Liver (tissue), 9 donors: ENCODE results near the gene SRSF4. TPM values are rescaled to one million over a fixed set of nuclear protein-coding genes. Genes with fewer than 3 reads are reported as not detected.

Source experiments
- DNase-seq: peaks from one replicate; pipeline ENCODE4 v3.0.0-alpha.2; 2017; ENCODE audit warnings: low spot score
- H3K27ac ChIP-seq, 2 donors: one replicate each; pipeline ENCODE4 v1.7.0; 2013; ENCODE audit warnings: inconsistent platforms in 2 of 2, low read length in 2 of 2, control low read depth in 1 of 2, low read depth in 1 of 2, mild to moderate bottlenecking in 1 of 2
- H3K27me3 ChIP-seq, 4 donors: one replicate each; pipeline versions ENCODE4 v1.6.1 to v1.7.0; 2013; ENCODE audit warnings: low read length in 3 of 4, inconsistent platforms in 1 of 4, mild to moderate bottlenecking in 1 of 4, moderate library complexity in 1 of 4; ENCODE audit not compliant: control insufficient read depth in 4 of 4, insufficient read depth in 4 of 4
- H3K36me3 ChIP-seq, 4 donors: one replicate each; pipeline versions ENCODE4 v1.6.1 to v1.7.0; 2013; ENCODE audit warnings: low read length in 3 of 4, mild to moderate bottlenecking in 3 of 4, low read depth in 1 of 4, moderate library complexity in 1 of 4; ENCODE audit not compliant: control insufficient read depth in 4 of 4, insufficient read depth in 3 of 4
- H3K4me1 ChIP-seq, 4 donors: one replicate each; pipeline versions ENCODE4 v1.6.1 to v1.7.0; 2013; ENCODE audit warnings: low read length in 3 of 4, mild to moderate bottlenecking in 3 of 4, moderate library complexity in 1 of 4; ENCODE audit not compliant: control insufficient read depth in 4 of 4, insufficient read depth in 4 of 4
- H3K4me3 ChIP-seq, 3 donors: one replicate each; pipeline versions ENCODE4 v1.6.1 to v1.7.0; 2013; ENCODE audit warnings: low read length in 3 of 3, control low read depth in 1 of 3, low read depth in 1 of 3, mild to moderate bottlenecking in 1 of 3
- H3K9ac ChIP-seq, 2 donors: one replicate each; pipeline ENCODE4 v1.7.0; 2013; ENCODE audit warnings: low read length in 2 of 2, mild to moderate bottlenecking in 2 of 2, moderate library complexity in 2 of 2, control low read depth in 1 of 2, low read depth in 1 of 2
- H3K9me3 ChIP-seq, 4 donors: one replicate each; pipeline versions ENCODE4 v1.6.1 to v1.7.0; 2013; ENCODE audit warnings: low read length in 3 of 4; ENCODE audit not compliant: control insufficient read depth in 4 of 4
- EGR1 ChIP-seq, 2 donors: IDR thresholded peaks; 2 replicates each; pipeline ENCODE4 v1.6.1; 2016 to 2018; ENCODE audit warnings: antibody characterized with exemption in 2 of 2, low read depth in 2 of 2
- FOXA1 ChIP-seq: IDR thresholded peaks from 2 replicates; pipeline ENCODE4 v1.6.1; 2016; ENCODE audit warnings: antibody characterized with exemption
- FOXA2 ChIP-seq: IDR thresholded peaks from 2 replicates; pipeline ENCODE4 v1.6.1; 2016; ENCODE audit warnings: antibody characterized with exemption
- GABPA ChIP-seq, 2 donors: IDR thresholded peaks in 1 of 2; conservative IDR thresholded peaks in 1 of 2; 2 replicates each; pipeline ENCODE4 v1.6.1; 2016; ENCODE audit warnings: antibody characterized with exemption in 2 of 2, mild to moderate bottlenecking in 1 of 2, moderate library complexity in 1 of 2
- HNF4A ChIP-seq, 2 donors: conservative IDR thresholded peaks; 2 replicates each; pipeline ENCODE4 v1.6.1; 2016; ENCODE audit warnings: antibody characterized with exemption in 2 of 2, mild to moderate bottlenecking in 2 of 2
- HNF4G ChIP-seq: IDR thresholded peaks from 2 replicates; pipeline ENCODE4 v1.6.1; 2016; ENCODE audit warnings: antibody characterized with exemption
- JUND ChIP-seq, 2 donors: IDR thresholded peaks; 2 replicates each; pipeline ENCODE4 v1.6.1; 2016; ENCODE audit warnings: antibody characterized with exemption in 2 of 2
- NR2F2 ChIP-seq: IDR thresholded peaks from 2 replicates; pipeline ENCODE4 v1.6.1; 2016; ENCODE audit warnings: antibody characterized with exemption
- RAD21 ChIP-seq, 2 donors: IDR thresholded peaks; 2 replicates each; pipeline ENCODE4 v1.6.1; 2016; ENCODE audit warnings: antibody characterized with exemption in 2 of 2, mild to moderate bottlenecking in 2 of 2
- RXRA ChIP-seq, 2 donors: IDR thresholded peaks; 2 replicates each; pipeline ENCODE4 v1.6.1; 2017 to 2018; ENCODE audit warnings: antibody characterized with exemption in 2 of 2, mild to moderate bottlenecking in 1 of 2
- SP1 ChIP-seq: IDR thresholded peaks from 2 replicates; pipeline ENCODE4 v1.6.1; 2018; ENCODE audit warnings: antibody characterized with exemption, mild to moderate bottlenecking
- TAF1 ChIP-seq: conservative IDR thresholded peaks from 2 replicates; pipeline ENCODE4 v1.6.1; 2016; ENCODE audit warnings: antibody characterized with exemption, mild to moderate bottlenecking
- YY1 ChIP-seq: IDR thresholded peaks from 2 replicates; pipeline ENCODE4 v1.6.1; 2016; ENCODE audit warnings: antibody characterized with exemption, mild to moderate bottlenecking
- WGBS: extraction: QIAGEN DNeasy Blood & Tissue Kit; methylation state at CpG from one replicate; pipeline ENCODE4 v1.1.7; 2013; 5-methylcytosine and 5-hydroxymethylcytosine counted together
- polyA plus RNA-seq, 2 donors: library from polyadenylated mRNA; stranded (reverse) in 1 of 2; unstranded in 1 of 2; fragments of 200-250 nt in 1 of 2; fragments of >200 nt in 1 of 2; fragmentation: Nextera tagmentation in 1 of 2; extraction: Ambion mirVana in 1 of 2; gene quantifications; one replicate each; pipeline versions ENCODE4 v1.2.1 to v1.2.3, GENCODE V29; 2013 to 2015
- total RNA-seq, 2 donors: library from RNA; depleted of rRNA; stranded (reverse); fragments of >200 nt; gene quantifications; one replicate each; pipeline ENCODE4 v1.2.3, GENCODE V29; 2014
- TF ChIP-seq, protein P1 (sequence below): IDR thresholded peaks from 2 replicates; pipeline ENCODE4 v1.6.1; 2016; ENCODE audit warnings: antibody characterized with exemption
- TF ChIP-seq, protein P2 (sequence below): IDR thresholded peaks from 2 replicates; pipeline ENCODE4 v1.6.1; 2016; ENCODE audit warnings: antibody characterized with exemption
- TF ChIP-seq, protein P3 (sequence below): IDR thresholded peaks from 2 replicates; pipeline ENCODE4 v1.6.1; 2016; ENCODE audit warnings: antibody characterized with exemption
- TF ChIP-seq, protein P4 (sequence below): fragments of 150-350 bp; IDR thresholded peaks from 2 replicates; pipeline ENCODE4 v1.5.1; 2017; ENCODE audit warnings: improper control_type of control experiment, low read depth, low read length; ENCODE audit not compliant: missing input control
- TF ChIP-seq, protein P5 (sequence below): IDR thresholded peaks from 2 replicates; pipeline ENCODE4 v1.6.1; 2016; ENCODE audit warnings: antibody characterized with exemption, mild to moderate bottlenecking
- donor health status: healthy.
- donor health status: healthy.
- donor health status: healthy.
- donor health status: healthy.
- donor health status: healthy.

The SRSF4 gene
- 10 to 100 TPM; 26.3 to 45.8 TPM for total RNA-seq
- polyA plus RNA-seq: 10 to 100 TPM; 24.0 to 34.1 TPM

DNA sequence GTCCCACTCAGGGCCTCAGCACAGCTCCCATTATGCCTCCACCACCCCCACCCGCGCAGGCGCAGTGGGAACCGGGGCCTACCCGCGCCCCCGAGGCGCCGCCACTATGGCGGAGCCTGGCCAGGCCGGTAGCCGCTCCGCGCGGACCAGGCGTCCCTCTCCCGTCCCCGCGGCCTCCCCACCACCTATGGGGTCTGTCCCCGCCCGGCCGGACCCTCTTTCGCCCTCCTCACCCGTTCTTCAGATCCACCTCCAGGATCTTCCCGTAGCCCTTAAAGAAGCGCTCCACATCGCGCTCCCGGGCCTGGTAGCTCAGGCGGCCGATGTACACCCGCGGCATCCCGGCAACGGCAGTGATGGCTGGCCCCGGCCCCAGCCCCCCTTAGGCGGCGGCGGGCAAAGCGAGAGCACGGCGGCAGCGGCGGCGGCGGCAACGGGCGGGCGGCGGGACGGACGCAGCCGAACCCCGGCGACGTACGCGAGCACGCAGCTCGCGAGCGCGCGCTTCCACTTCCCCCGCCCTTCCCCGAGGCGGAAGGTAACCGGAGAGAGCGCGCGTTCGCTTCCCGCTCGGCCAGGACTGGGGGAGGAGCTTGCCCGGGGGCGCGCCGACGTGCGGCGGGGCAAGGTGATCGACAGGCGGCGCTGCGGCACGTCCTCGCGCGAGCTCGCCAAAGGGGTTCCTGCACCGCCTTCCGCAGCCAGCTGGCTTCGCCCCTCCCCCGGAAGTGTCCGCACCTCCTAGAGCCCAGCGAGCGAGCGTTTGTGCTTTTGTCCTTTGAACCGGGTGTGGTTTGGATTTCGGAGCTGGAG is at the start of gene SRSF4:
Gene SRSF4 (minus strand): TSS at position 488 of the 813 bp plus-strand sequence. CDS start 148 bp downstream, at position 340.
- WGBS: under 1% methylated on average over 100 of the region's 100 CpGs
- H3K36me3 ChIP-seq: peaks cover 0 to 2% (median 0%) of the 10 kb centered on the region in 4 donors
- H3K27me3 ChIP-seq: no peaks in the 10 kb centered on the region
- peak within 1 kb of the TSS; percentile 99 for H3K9ac ChIP-seq
- H3K9me3 ChIP-seq: no peaks in the 10 kb centered on the region
- peak within 1 kb of the TSS; percentile 100 for H3K27ac ChIP-seq
- peak; percentile 99 for DNase-seq
- H3K4me1 ChIP-seq: peaks cover 14 to 52% (median 37%) of the 10 kb centered on the region in 4 donors
- TF ChIP-seq NR2F2: no peak
- TF ChIP-seq EGR1 (IDR thresholded peaks at IDR 0.05; ENCODE audit: low read depth in 2 of 2): peak in 1 of 2 donors; percentile 87
- TF ChIP-seq, protein P1, sequence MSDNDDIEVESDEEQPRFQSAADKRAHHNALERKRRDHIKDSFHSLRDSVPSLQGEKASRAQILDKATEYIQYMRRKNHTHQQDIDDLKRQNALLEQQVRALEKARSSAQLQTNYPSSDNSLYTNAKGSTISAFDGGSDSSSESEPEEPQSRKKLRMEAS: peak; percentile 71
- TF ChIP-seq YY1: peak; percentile 86
- TF ChIP-seq, protein P2, sequence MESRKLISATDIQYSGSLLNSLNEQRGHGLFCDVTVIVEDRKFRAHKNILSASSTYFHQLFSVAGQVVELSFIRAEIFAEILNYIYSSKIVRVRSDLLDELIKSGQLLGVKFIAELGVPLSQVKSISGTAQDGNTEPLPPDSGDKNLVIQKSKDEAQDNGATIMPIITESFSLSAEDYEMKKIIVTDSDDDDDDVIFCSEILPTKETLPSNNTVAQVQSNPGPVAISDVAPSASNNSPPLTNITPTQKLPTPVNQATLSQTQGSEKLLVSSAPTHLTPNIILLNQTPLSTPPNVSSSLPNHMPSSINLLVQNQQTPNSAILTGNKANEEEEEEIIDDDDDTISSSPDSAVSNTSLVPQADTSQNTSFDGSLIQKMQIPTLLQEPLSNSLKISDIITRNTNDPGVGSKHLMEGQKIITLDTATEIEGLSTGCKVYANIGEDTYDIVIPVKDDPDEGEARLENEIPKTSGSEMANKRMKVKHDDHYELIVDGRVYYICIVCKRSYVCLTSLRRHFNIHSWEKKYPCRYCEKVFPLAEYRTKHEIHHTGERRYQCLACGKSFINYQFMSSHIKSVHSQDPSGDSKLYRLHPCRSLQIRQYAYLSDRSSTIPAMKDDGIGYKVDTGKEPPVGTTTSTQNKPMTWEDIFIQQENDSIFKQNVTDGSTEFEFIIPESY: peak; percentile 93
- TF ChIP-seq JUND (IDR thresholded peaks at IDR 0.05): peak in 1 of 2 donors; percentile 74
- TF ChIP-seq RXRA (IDR thresholded peaks at IDR 0.05): peak; percentile 73 to 77
- TF ChIP-seq HNF4A (conservative IDR thresholded peaks at IDR 0.05): peak; percentile 91 to 97
- peak; percentile 19 for TF ChIP-seq FOXA1
- TF ChIP-seq SP1: peak; percentile 95
- TF ChIP-seq, protein P3, sequence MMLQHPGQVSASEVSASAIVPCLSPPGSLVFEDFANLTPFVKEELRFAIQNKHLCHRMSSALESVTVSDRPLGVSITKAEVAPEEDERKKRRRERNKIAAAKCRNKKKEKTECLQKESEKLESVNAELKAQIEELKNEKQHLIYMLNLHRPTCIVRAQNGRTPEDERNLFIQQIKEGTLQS: no peak
- TF ChIP-seq HNF4G: peak; percentile 81
- no peak for TF ChIP-seq TAF1
- TF ChIP-seq FOXA2: peak; percentile 58
- TF ChIP-seq, protein P4, sequence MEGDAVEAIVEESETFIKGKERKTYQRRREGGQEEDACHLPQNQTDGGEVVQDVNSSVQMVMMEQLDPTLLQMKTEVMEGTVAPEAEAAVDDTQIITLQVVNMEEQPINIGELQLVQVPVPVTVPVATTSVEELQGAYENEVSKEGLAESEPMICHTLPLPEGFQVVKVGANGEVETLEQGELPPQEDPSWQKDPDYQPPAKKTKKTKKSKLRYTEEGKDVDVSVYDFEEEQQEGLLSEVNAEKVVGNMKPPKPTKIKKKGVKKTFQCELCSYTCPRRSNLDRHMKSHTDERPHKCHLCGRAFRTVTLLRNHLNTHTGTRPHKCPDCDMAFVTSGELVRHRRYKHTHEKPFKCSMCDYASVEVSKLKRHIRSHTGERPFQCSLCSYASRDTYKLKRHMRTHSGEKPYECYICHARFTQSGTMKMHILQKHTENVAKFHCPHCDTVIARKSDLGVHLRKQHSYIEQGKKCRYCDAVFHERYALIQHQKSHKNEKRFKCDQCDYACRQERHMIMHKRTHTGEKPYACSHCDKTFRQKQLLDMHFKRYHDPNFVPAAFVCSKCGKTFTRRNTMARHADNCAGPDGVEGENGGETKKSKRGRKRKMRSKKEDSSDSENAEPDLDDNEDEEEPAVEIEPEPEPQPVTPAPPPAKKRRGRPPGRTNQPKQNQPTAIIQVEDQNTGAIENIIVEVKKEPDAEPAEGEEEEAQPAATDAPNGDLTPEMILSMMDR: peak; percentile 75
- TF ChIP-seq, protein P5, sequence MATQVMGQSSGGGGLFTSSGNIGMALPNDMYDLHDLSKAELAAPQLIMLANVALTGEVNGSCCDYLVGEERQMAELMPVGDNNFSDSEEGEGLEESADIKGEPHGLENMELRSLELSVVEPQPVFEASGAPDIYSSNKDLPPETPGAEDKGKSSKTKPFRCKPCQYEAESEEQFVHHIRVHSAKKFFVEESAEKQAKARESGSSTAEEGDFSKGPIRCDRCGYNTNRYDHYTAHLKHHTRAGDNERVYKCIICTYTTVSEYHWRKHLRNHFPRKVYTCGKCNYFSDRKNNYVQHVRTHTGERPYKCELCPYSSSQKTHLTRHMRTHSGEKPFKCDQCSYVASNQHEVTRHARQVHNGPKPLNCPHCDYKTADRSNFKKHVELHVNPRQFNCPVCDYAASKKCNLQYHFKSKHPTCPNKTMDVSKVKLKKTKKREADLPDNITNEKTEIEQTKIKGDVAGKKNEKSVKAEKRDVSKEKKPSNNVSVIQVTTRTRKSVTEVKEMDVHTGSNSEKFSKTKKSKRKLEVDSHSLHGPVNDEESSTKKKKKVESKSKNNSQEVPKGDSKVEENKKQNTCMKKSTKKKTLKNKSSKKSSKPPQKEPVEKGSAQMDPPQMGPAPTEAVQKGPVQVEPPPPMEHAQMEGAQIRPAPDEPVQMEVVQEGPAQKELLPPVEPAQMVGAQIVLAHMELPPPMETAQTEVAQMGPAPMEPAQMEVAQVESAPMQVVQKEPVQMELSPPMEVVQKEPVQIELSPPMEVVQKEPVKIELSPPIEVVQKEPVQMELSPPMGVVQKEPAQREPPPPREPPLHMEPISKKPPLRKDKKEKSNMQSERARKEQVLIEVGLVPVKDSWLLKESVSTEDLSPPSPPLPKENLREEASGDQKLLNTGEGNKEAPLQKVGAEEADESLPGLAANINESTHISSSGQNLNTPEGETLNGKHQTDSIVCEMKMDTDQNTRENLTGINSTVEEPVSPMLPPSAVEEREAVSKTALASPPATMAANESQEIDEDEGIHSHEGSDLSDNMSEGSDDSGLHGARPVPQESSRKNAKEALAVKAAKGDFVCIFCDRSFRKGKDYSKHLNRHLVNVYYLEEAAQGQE: peak; percentile 83
- TF ChIP-seq GABPA (IDR thresholded peaks at IDR 0.05 in 1 of 2, conservative IDR thresholded peaks at IDR 0.05 in 1 of 2): peak; percentile 73 to 91
- TF ChIP-seq RAD21 (IDR thresholded peaks at IDR 0.05): peak; percentile 63 to 66
- peak within 1 kb of the TSS; percentile 87 to 99 (median 95) for H3K4me3 ChIP-seq
